DMS79 (cell line): ENCODE measurements around the gene CD1C.
"Not testable (repeated sequence)": the region's sequence is repeated elsewhere in the genome, so short reads cannot be mapped to it uniquely, and the experiment has no call there.

Experiments used
- DNase-seq: peaks from one replicate; lab custom pipeline; 2025; lab: John Stamatoyannopoulos, UW

CD1C gene

DNA sequence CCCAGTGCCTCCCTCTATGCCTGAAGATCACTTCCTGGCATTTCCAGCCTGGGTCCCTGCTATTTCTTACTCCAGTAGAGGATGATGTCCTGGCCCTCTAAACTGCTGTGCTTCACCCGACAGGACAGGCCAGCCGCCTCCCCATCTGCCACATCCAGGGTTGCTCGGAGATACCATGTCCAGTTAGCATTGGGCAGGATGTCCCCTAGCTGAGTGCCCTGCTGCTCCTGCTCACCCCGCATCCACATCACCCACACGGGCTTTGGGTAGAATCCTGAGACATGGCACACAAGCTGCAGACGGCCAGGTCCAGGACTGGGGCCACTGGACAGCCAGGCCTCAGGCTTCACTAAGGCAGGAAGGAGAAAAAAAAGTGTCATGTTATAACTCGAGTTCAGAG is 39.6 kb downstream of the CD1C start:
- no peak for DNase-seq

DNA sequence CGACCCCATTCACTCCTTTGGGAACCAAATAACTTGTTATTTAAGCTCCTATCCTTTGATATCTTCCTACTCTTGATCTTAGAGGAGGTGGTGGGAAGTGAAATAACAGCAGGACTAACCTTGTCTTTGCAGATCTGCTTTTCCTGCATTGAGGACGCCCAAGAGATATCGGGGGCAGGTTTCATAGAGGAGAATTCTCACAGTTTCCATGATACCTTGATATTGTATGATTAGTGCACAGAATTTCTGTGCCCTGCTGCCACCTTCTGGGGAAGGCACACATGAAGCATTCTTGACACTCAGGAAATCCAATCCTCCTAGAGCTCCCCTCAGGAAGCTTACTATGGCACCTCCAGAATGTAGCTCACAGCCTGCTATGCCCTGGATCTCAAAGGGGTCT is 40.0 kb downstream of the CD1C start:
- no peak for DNase-seq

DNA sequence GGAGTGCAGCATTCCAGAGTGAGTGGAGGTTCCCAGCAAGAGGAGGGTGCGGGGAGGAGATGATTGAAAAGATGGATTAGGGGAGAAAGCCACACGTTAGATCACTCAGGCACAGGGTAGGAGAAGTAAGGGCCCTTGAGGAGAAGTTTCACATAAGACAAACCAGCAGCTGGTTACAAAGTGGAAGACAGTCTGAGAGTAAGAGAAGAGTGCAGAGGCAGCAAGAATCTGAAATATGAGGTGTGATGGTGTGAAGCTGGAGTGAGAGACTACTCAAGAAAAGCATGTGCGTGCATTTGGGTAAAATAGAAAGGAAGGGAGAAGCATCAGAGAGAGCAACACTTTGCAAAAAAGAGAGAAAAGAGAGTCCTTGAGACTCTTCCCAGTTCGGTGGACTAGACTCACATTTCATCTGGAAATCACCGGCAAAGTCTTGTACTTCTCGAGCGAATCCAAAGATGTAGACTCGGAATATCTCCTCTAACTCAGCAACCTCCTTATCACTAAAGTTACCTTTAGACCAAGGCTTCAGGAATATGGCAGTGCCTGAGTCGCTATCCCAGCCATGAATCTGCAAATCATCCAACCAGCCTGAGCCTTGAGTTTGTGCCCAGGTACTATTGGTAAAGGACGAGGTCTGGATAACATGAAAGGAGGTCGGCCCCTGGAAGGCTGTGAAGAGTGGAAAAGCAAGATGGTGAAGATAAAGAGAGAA is 40.8 kb downstream of the CD1C start:
- DNase-seq: no peak

DNA sequence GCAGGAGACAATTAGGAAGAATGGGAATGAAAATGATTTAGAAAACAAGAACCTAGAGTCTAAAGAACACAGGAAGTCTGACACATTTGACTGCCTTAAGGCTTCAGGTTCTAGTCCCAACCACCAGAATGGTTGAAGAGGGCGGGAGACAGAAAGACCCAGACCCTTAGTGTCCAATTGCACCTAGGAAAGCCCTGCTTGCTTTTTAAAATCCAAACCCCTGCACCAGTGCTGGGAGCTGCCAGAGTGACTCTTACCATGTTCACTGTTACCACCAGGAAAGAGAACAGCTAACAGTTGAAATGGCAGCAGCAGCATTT is 41.3 kb downstream of the CD1C start:
- no peak for DNase-seq

DNA sequence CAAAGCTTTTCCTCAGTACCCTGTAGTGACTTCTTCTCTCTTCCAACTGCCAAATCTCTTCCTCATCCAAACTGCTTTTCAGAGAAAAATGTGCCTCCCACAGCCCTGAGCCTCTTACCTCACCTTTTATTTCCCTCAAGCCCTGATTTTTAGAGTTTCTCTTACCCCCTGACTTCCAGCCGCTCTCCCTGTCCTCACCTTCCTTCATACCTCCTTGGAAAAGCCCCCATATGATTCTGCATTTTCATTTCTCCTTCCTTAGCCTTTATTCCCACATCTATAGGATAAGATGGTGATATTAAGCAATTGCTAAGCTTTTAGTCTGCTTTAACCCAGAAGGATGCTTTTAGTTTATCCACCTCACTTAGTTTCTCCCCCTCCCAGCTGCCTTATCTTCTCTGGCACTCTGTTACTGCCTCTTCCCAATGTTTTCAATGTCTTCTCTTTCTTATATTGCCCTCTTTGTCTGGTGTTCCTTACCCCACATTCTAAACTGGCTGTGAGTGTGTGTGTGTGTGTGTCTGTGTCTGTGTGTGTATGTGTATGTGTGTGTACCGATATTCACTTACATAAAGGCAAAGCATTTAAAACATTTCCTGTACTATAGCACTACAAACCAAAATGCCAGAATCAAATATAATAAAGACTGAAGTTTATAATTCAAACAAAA is 41.9 kb downstream of the CD1C start, which contains the start of gene CD1B:
Gene CD1B, minus strand, starts transcription at position 51 of the 670 bp plus-strand sequence. CDS start 108 bp downstream, outside the sequence.
- DNase-seq: no peak

DNA sequence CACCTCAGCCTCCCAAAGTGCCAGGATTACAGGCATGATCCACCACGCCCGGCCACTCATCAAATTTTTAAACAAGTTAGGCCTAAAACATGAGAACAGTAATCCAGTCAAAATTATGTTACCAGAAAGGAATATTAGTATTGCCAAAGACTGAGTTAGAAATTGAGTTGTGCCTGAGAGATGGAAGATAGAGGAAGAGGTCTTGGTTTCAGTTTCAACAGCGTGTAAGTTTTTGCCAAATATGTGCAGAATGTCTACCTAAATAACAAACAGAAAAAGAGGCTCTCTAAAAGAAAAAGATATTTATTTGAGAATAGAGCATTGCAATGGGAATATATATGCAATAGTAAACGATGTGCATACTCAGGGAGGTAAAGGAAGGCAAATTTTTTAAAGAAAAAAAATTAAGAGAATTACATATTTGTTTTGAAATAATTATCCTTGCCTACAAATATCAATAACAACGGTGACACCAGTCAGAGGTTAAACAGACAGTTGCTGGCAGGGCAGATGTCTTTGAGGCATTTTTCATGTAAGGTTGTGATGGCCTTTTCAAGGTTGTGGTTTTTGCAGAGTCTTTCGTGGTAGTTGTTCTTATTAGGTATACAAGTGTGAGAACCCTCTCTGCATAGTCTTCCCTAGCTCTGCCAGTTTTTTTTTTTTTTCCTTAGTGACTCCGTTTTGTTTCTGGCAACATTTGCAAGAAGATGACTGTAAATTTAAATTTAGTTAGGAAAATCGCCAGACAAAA is 43.9 kb downstream of the CD1C start:
- DNase-seq: no peak

DNA sequence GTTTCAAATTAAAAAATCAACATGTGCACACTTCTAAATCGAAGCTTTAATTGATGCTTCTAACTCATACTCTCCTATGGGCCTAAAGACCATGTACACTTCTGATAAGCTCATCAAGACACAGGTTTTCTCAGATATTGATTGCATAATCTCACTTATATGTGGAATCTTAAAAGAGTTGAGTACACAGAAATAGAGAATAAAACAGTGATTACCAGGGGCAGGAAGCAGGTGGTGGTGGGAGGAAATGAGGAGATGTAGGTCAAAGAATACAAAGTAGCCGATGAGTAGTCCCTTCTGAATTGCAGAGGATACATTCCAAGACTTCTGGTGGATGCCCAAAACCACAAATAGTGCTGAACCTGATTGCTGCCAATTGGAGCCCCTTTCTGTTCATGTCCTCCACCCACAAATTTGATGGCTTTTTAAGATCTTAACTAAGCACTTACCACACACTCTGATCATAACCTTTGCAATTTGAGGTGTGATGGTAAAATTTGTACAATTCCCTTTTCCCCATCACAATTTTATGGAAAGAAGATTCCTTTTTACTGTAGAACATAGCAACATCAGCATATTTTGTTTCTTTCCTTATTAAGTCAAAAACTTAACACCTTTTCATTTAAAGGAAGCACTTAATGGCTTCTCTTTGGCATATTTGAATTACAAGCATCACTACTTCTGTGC is 44.9 kb downstream of the CD1C start:
- DNase-seq: no peak

DNA sequence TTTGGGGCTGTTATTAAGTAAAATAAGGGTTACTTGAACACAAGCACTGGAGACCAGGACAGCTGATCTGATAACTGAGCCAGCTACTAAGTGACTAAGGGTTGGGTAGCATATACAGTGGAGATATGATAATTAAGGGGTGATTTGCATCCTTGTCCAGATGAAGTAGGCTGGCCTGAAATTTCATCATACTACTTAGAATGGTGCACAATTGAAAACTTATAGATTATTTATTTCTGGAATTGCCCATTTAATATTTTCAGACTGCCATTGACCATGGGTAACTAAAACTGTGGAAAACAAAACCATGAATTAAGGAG is 45.5 kb downstream of the CD1C start:
- DNase-seq: no peak

DNA sequence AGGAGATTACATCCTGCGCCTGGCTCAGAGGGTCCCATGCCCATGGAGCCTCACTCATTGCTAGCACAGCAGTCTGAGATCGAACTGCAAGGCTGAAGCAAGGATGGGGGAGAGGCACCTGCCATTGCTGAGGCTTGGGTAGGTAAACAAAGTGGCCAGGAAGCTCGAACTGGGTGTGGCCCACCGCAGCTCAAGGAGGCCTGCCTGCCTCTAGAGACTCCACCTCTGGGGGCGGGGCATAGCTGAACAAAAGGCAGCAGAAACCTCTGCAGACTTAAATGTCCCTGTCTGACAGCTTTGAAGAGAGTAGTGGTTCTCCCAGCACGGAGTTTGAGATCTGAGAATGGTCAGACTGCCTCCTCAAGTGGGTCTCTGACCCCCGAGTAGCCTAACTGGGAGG is 46.7 kb downstream of the CD1C start:
- not testable (repeated sequence) for DNase-seq
